ENCODE results near the gene CACNG7. TPM values are rescaled to one million over a fixed set of nuclear protein-coding genes. Genes with fewer than 3 reads are reported as not detected.

Gene CACNG7
- total RNA-seq, 2 experiments from 2014 or later: not detected

- Histone ChIP-seq H3K9me3 (ENCODE audit: low read length) (no peaks in the 10 kb centered on the region), H3K9me2 (ENCODE audit: insufficient read depth, low read length) (no peaks in the 10 kb centered on the region), H3K27ac (ENCODE audit: low read depth, low read length, poor library complexity, severe bottlenecking) (no peak overlapping the region), H3K4me1 (ENCODE audit: insufficient read depth, low read length, poor library complexity, severe bottlenecking) (no peaks in the 10 kb centered on the region), H2AFZ (ENCODE audit: low read length) (no peak overlapping the region), H3K4me3 (ENCODE audit: low read depth, low read length, poor library complexity, severe bottlenecking) (no peak overlapping the region), H4K20me1 (ENCODE audit: insufficient read depth, low read length) (no peaks in the 10 kb centered on the region), H3K4me2 (ENCODE audit: low read length) (no peak overlapping the region), H3K79me2 (ENCODE audit: insufficient read depth, low read depth, low read length) (no peaks in the 10 kb centered on the region), H3K36me3 (ENCODE audit: insufficient read depth, low read length) (no peaks in the 10 kb centered on the region)
- peak; percentile 24 for DNase-seq (ENCODE audit: low spot score)
- no TSS peak for BruUV-seq (replicated peaks)
- POLR2A ChIA-PET: no interaction called here
- TF ChIP-seq, protein P1, sequence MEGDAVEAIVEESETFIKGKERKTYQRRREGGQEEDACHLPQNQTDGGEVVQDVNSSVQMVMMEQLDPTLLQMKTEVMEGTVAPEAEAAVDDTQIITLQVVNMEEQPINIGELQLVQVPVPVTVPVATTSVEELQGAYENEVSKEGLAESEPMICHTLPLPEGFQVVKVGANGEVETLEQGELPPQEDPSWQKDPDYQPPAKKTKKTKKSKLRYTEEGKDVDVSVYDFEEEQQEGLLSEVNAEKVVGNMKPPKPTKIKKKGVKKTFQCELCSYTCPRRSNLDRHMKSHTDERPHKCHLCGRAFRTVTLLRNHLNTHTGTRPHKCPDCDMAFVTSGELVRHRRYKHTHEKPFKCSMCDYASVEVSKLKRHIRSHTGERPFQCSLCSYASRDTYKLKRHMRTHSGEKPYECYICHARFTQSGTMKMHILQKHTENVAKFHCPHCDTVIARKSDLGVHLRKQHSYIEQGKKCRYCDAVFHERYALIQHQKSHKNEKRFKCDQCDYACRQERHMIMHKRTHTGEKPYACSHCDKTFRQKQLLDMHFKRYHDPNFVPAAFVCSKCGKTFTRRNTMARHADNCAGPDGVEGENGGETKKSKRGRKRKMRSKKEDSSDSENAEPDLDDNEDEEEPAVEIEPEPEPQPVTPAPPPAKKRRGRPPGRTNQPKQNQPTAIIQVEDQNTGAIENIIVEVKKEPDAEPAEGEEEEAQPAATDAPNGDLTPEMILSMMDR (conservative IDR thresholded peaks at IDR 0.05; ENCODE audit: low read length): no peak
- no peak for TF ChIP-seq EZH2phosphoT487 (IDR thresholded peaks at IDR 0.05; ENCODE audit: borderline replicate concordance, low read depth, low read length)
- CTCF ChIA-PET (ENCODE audit: unreplicated experiment): no interaction called here
- intact Hi-C loops (cut with micrococcal nuclease; ENCODE audit: unreplicated experiment): no loop called here
These were observed 16.1 kb upstream of the CACNG7 start for GRCh38 chr19:53892981-53893325.

- H4K20me1 ChIP-seq (ENCODE audit: insufficient read depth, low read length): no peaks in the 10 kb centered on the region
- no peaks in the 10 kb centered on the region for H3K4me1 ChIP-seq (ENCODE audit: insufficient read depth, low read length, poor library complexity, severe bottlenecking)
- H3K4me3 ChIP-seq (ENCODE audit: low read depth, low read length, poor library complexity, severe bottlenecking): no peak overlapping the region
- ChIA-PET POLR2A (no interaction called here), CTCF (ENCODE audit: unreplicated experiment) (no interaction called here)
- no peaks in the 10 kb centered on the region for H3K9me2 ChIP-seq (ENCODE audit: insufficient read depth, low read length)
- no peak overlapping the region for H2AFZ ChIP-seq (ENCODE audit: low read length)
- TF ChIP-seq EZH2phosphoT487 (IDR thresholded peaks at IDR 0.05; ENCODE audit: borderline replicate concordance, low read depth, low read length): no peak
- intact Hi-C loops (cut with micrococcal nuclease; ENCODE audit: unreplicated experiment): no loop called here
- H3K4me2 ChIP-seq (ENCODE audit: low read length): no peak overlapping the region
- no peaks in the 10 kb centered on the region for H3K36me3 ChIP-seq (ENCODE audit: insufficient read depth, low read length)
- no peaks in the 10 kb centered on the region for H3K79me2 ChIP-seq (ENCODE audit: insufficient read depth, low read depth, low read length)
- no TSS peak for BruUV-seq (replicated peaks)
- no peak for DNase-seq (ENCODE audit: low spot score)
- H3K9me3 ChIP-seq (ENCODE audit: low read length): no peaks in the 10 kb centered on the region
- no peak overlapping the region for H3K27ac ChIP-seq (ENCODE audit: low read depth, low read length, poor library complexity, severe bottlenecking)
These were observed 14.4 kb upstream of the CACNG7 start for GRCh38 chr19:53894707-53895106.

GRCh38 chr19:53896682-53897081 is 12.4 kb upstream of the CACNG7 start:
- CTCF ChIA-PET (ENCODE audit: unreplicated experiment): no interaction called here
- no peaks in the 10 kb centered on the region for H3K9me2 ChIP-seq (ENCODE audit: insufficient read depth, low read length)
- H3K27ac ChIP-seq (ENCODE audit: low read depth, low read length, poor library complexity, severe bottlenecking): no peak overlapping the region
- no peaks in the 10 kb centered on the region for H3K79me2 ChIP-seq (ENCODE audit: insufficient read depth, low read depth, low read length)
- BruUV-seq (replicated peaks): no TSS peak
- POLR2A ChIA-PET: no interaction called here
- H3K9me3 ChIP-seq (ENCODE audit: low read length): no peaks in the 10 kb centered on the region
- H4K20me1 ChIP-seq (ENCODE audit: insufficient read depth, low read length): no peaks in the 10 kb centered on the region
- no peak overlapping the region for H2AFZ ChIP-seq (ENCODE audit: low read length)
- intact Hi-C loops (cut with micrococcal nuclease; ENCODE audit: unreplicated experiment): no loop called here
- DNase-seq (ENCODE audit: low spot score): no peak
- H3K4me3 ChIP-seq (ENCODE audit: low read depth, low read length, poor library complexity, severe bottlenecking): no peak overlapping the region
- no peaks in the 10 kb centered on the region for H3K36me3 ChIP-seq (ENCODE audit: insufficient read depth, low read length)
- no peaks in the 10 kb centered on the region for H3K4me1 ChIP-seq (ENCODE audit: insufficient read depth, low read length, poor library complexity, severe bottlenecking)
- no peak overlapping the region for H3K4me2 ChIP-seq (ENCODE audit: low read length)
- TF ChIP-seq, protein P1 (conservative IDR thresholded peaks at IDR 0.05; ENCODE audit: low read length): no peak
- TF ChIP-seq EZH2phosphoT487 (IDR thresholded peaks at IDR 0.05; ENCODE audit: borderline replicate concordance, low read depth, low read length): no peak

All from OCI-LY7 (cell line).